Ishikawa (cell line): ENCODE measurements around the gene DNASE1L3.

Source experiments
- CEBPB ChIP-seq: IDR thresholded peaks from 2 replicates; pipeline ENCODE4 v1.6.1; 2012
- CREB1 ChIP-seq: IDR thresholded peaks from 2 replicates; pipeline ENCODE4 v1.6.1; 2012; ENCODE audit warnings: low read depth
- EGR1 ChIP-seq: IDR thresholded peaks from 2 replicates; pipeline ENCODE4 v1.6.1; 2012
- EP300 ChIP-seq: IDR thresholded peaks from 2 replicates; pipeline ENCODE4 v1.6.1; 2012; ENCODE audit warnings: borderline replicate concordance
- FOXM1 ChIP-seq: IDR thresholded peaks from 2 replicates; pipeline ENCODE4 v1.6.1; 2012; ENCODE audit warnings: low read depth, borderline replicate concordance
- MAX ChIP-seq: IDR thresholded peaks from 2 replicates; pipeline ENCODE4 v1.6.1; 2012
- NFIC ChIP-seq: IDR thresholded peaks from 2 replicates; pipeline ENCODE4 v1.6.1; 2012
- RAD21 ChIP-seq: IDR thresholded peaks from 2 replicates; pipeline ENCODE4 v1.6.1; 2012; ENCODE audit warnings: low read depth
- REST ChIP-seq: IDR thresholded peaks from 2 replicates; pipeline ENCODE4 v1.6.1; 2012; ENCODE audit warnings: low read depth, mild to moderate bottlenecking
- TAF1 ChIP-seq: IDR thresholded peaks from 2 replicates; pipeline ENCODE4 v1.6.1; 2012; ENCODE audit warnings: low read depth, mild to moderate bottlenecking
- TCF12 ChIP-seq: IDR thresholded peaks from 2 replicates; pipeline ENCODE4 v1.6.1; 2012; ENCODE audit warnings: low read depth
- TEAD4 ChIP-seq: IDR thresholded peaks from 2 replicates; pipeline ENCODE4 v1.6.1; 2012
- USF1 ChIP-seq: IDR thresholded peaks from 2 replicates; pipeline ENCODE4 v1.6.1; 2012
- YY1 ChIP-seq: IDR thresholded peaks from 2 replicates; pipeline ENCODE4 v1.6.1; 2012; ENCODE audit warnings: low read depth
- ZBTB7A ChIP-seq: IDR thresholded peaks from 2 replicates; pipeline ENCODE4 v1.6.1; 2012; ENCODE audit warnings: low read depth

The DNASE1L3 gene

GRCh38 chr3:58215317-58216025, 4.7 kb upstream of the DNASE1L3 start:
- no peak for TF ChIP-seq RAD21
- TF ChIP-seq USF1, result no peak
- no peak for TF ChIP-seq TEAD4
- no peak for TF ChIP-seq EP300
- no peak for TF ChIP-seq FOXM1
- no peak for TF ChIP-seq EGR1
- no peak for TF ChIP-seq TAF1
- no peak for TF ChIP-seq CREB1
- TF ChIP-seq ZBTB7A, result no peak
- no peak for TF ChIP-seq NFIC
- TF ChIP-seq CEBPB, result no peak
- TF ChIP-seq YY1, result no peak
- no peak for TF ChIP-seq MAX
- TF ChIP-seq REST, result no peak
- TF ChIP-seq TCF12, result no peak

- TF ChIP-seq EP300 (no peak), CEBPB (peak; percentile 54)
Measured at GRCh38 chr3:58214484-58215316, 3.9 kb upstream of the DNASE1L3 start.

GRCh38 chr3:58209933-58210332, 839 bp downstream of the DNASE1L3 start:
- TF ChIP-seq TAF1, result no peak
- TF ChIP-seq REST, result no peak
- TF ChIP-seq FOXM1, result no peak
- TF ChIP-seq RAD21, result no peak
- TF ChIP-seq CREB1, result no peak
- no peak for TF ChIP-seq CEBPB
- TF ChIP-seq NFIC, result no peak

GRCh38 chr3:58207954-58208353, 2.8 kb downstream of the DNASE1L3 start:
- TF ChIP-seq TAF1 (no peak), TCF12 (no peak), USF1 (no peak), MAX (no peak), EGR1 (no peak), ZBTB7A (no peak), CREB1 (no peak), TEAD4 (no peak), EP300 (no peak), REST (no peak), FOXM1 (no peak), RAD21 (no peak), CEBPB (no peak), NFIC (no peak), YY1 (no peak)
